Dendritic cell treated with granulocyte-macrophage colony-stimulating factor and Interleukin-4, amounts not matched to agents 40 ng/mL and 50 ng/mL, for 4 days (primary cell): ENCODE data around the gene CTNNA3.

ENCODE experiments used
- H3K27ac Mint-ChIP-seq: one replicate; pipeline ENCODE4 v1.8.0; 2022; ENCODE audit warnings: mild to moderate bottlenecking, mixed read lengths
- H3K27me3 Mint-ChIP-seq: one replicate; pipeline ENCODE4 v1.8.0; 2022; ENCODE audit warnings: mild to moderate bottlenecking, mixed read lengths
- H3K36me3 Mint-ChIP-seq: one replicate; pipeline ENCODE4 v1.8.0; 2022; ENCODE audit warnings: low read depth, mixed read lengths
- H3K4me1 Mint-ChIP-seq: one replicate; pipeline ENCODE4 v1.8.0; 2022; ENCODE audit warnings: low read depth, mixed read lengths
- H3K4me3 Mint-ChIP-seq: one replicate; pipeline ENCODE4 v1.8.0; 2022; ENCODE audit warnings: mild to moderate bottlenecking, moderate library complexity, mixed read lengths
- H3K9me3 Mint-ChIP-seq: one replicate; pipeline ENCODE4 v1.8.0; 2022; ENCODE audit warnings: mixed read lengths
- intact Hi-C: fragments of 100-400 bp; cut with micrococcal nuclease; formaldehyde crosslinking; loops from one replicate; pipeline ENCODE4 v1.15.0; 2022

Gene CTNNA3

DNA sequence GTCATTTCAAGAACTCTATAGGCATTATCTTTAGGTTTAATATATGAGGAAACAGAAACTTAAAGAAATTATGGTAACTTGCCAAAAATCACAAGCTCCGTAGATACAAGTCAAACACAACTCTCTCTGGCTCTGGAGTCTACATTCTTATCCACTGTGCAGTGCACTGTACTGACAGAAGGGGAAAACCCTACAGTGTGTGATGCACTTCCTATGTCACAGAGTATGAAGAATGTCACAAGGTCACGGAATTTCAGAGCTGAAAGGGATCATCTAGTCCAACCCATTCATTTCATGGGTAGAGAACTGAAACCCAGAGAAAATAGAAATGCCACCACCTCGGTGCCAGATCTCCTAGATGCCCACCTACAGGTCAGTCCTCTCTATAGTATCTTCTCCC lies 684.0 kb downstream of the CTNNA3 start:
- no peak overlapping the region for H3K4me3 Mint-ChIP-seq
- H3K27ac Mint-ChIP-seq = no peak overlapping the region
- no peaks in the 10 kb centered on the region for H3K36me3 Mint-ChIP-seq
- H3K27me3 Mint-ChIP-seq = no peaks in the 10 kb centered on the region
- no peaks in the 10 kb centered on the region for H3K4me1 Mint-ChIP-seq
- intact Hi-C loops = no loop called here
- no peaks in the 10 kb centered on the region for H3K9me3 Mint-ChIP-seq

DNA sequence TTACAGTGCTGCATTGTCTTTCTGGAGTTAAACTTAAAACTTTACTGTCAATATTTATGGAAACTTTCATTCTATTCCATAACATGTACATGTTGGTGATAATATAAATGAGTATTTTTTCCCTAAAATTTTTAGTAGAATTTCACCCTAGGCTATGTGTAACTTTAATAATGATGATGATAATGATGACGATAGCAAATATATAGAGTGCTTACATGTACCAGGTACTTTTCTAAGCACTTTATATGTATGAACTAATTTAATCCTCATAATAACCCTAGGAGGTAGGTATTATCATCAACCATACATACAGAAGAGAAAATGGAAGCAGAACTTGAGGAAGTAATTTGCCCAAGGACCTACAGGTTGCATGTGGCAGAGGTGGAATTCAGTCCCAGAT lies 684.5 kb downstream of the CTNNA3 start:
- intact Hi-C loops = no loop called here
- H3K4me1 Mint-ChIP-seq = no peaks in the 10 kb centered on the region
- H3K27ac Mint-ChIP-seq = no peak overlapping the region
- no peaks in the 10 kb centered on the region for H3K27me3 Mint-ChIP-seq
- no peaks in the 10 kb centered on the region for H3K9me3 Mint-ChIP-seq
- H3K4me3 Mint-ChIP-seq = no peak overlapping the region
- H3K36me3 Mint-ChIP-seq = no peaks in the 10 kb centered on the region

DNA sequence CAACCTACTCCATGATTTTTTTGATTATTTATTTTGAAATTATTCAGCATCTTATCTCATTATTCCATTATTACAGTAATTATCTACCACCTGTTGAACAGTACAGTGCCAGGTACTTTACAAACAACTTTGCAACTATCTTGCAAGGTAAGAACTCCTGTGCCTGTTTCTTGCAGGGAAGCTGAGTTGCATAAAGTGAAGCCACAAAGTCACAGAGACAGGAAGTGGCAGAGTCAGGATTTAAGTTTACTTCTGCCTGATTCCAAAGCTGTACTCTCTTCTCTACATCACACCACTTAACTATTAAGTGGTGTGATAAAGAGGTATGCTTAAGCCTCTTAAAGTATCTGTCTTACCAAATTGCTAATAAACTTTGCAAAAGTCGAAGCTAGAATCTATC lies 690.0 kb downstream of the CTNNA3 start:
- no peaks in the 10 kb centered on the region for H3K9me3 Mint-ChIP-seq
- H3K4me1 Mint-ChIP-seq = no peaks in the 10 kb centered on the region
- H3K27me3 Mint-ChIP-seq = no peaks in the 10 kb centered on the region
- intact Hi-C loops = no loop called here
- H3K36me3 Mint-ChIP-seq = no peaks in the 10 kb centered on the region
- H3K4me3 Mint-ChIP-seq = no peak overlapping the region
- no peak overlapping the region for H3K27ac Mint-ChIP-seq

DNA sequence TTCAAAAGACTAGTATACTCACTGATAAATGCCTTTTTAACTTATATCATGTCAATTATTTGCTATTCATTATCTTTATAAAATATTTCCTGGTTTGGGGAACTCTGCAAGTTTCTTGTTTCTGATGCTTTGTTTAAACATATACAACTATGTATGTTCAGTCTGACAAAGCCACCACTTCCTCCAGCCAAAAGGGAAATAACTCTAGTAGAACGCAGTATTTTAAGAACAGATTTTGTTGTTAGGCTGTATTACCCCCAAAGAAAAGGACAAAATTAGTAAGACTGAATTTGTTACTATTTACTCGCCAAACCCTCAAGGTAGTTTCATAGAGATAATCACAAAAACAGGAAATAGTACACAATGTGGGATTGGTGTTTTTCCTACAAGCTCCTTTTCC lies 691.3 kb downstream of the CTNNA3 start:
- intact Hi-C loops = no loop called here
- H3K27me3 Mint-ChIP-seq = no peaks in the 10 kb centered on the region
- H3K36me3 Mint-ChIP-seq = no peaks in the 10 kb centered on the region
- no peak overlapping the region for H3K27ac Mint-ChIP-seq
- no peaks in the 10 kb centered on the region for H3K9me3 Mint-ChIP-seq
- H3K4me1 Mint-ChIP-seq = no peaks in the 10 kb centered on the region
- no peak overlapping the region for H3K4me3 Mint-ChIP-seq

DNA sequence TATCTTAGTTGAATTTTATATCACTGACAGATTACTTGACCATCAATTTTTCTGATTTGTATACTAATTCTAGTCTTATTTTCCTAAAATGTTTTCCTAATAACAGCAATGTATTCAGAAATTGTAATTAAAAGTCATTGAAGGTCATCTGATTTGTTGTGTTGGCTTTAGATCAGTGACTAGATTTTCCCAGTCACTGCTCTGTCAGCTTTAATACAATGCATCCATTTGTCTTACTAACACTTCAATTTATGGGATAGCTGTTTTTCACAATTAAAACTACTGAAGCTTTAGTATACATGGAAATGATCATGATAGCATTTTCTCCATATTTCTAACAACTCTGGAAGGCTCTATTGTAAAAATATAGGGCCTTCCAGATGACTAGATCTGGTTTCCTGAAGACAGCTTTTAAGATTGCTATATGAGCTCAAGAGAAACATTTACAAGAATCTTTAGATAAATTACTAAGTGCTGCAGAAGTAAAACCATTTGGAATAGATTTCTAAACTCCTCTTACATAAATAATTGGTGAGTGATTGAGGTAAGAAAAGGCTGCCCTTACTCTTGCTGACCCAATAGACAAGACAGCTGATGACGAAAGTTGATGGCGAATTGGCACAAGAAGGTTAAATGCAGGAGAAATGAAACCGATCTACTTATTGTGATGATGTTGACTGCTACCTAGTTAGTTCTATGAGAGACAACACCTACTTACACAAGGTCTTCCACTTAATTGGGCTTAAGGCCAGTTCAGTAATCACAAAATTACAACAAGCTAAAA lies 696.0 kb downstream of the CTNNA3 start:
- Mint-ChIP-seq H3K36me3 (no peaks in the 10 kb centered on the region), H3K4me3 (no peak overlapping the region), H3K4me1 (no peaks in the 10 kb centered on the region), H3K27ac (no peak overlapping the region), H3K27me3 (no peaks in the 10 kb centered on the region), H3K9me3 (no peaks in the 10 kb centered on the region)
- intact Hi-C loops = no loop called here

DNA sequence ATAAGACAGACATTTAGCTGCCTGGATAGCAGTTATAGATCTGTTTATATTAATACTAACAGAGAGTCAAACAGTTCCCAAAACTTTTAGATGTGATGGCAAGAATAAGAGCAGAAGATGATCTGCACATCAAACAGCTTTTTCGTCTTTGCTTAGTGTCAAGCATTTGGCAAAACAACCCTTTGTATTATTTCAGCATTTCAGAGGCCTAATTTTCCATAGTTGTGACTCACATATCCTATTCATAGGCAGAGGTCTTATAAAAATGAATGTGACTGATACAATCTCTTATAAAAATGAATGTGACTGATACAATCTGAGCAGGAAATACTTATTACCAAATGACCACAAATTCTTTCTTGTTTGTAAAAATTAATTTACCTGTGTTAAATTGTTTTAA lies 699.0 kb downstream of the CTNNA3 start:
- Mint-ChIP-seq H3K9me3 (no peaks in the 10 kb centered on the region), H3K27me3 (no peaks in the 10 kb centered on the region), H3K27ac (no peak overlapping the region), H3K4me1 (no peaks in the 10 kb centered on the region), H3K4me3 (no peak overlapping the region), H3K36me3 (no peaks in the 10 kb centered on the region)
- intact Hi-C loops = no loop called here

DNA sequence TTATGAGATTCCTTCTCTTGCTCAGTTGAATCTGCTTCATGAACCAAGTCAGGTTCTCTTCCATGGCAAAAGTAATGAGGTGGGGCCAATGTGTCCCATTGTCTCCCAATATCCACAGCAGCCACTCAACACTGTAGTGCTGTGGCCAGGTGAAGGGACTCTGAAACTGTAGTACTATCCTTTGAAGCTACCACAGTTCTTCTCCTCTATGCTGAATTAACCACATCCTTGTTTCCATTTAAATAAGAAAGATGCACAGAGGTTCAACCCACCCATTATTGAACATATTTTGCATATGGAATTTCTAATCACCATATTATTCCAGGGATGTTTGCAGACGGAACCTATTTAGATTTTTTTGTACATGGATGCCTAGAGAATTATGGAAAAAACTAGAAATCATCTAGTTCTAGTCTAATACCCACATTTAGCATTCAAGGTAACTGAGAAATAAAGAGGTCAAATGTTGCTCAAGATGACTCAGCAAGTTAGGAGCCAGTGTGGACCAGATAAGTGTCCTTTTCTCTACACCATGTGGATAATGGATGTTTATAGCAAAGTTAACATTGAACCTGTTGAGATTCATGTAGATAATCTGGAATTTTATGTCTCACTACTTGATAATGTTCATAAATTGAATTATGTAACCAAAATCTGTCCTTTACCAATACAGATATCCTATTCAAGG lies 705.7 kb downstream of the CTNNA3 start:
- Mint-ChIP-seq H3K9me3 (peaks cover 8% of the 10 kb centered on the region), H3K4me3 (no peak overlapping the region), H3K4me1 (no peaks in the 10 kb centered on the region), H3K27me3 (no peaks in the 10 kb centered on the region), H3K36me3 (no peaks in the 10 kb centered on the region), H3K27ac (no peak overlapping the region)
- intact Hi-C loops = no loop called here

DNA sequence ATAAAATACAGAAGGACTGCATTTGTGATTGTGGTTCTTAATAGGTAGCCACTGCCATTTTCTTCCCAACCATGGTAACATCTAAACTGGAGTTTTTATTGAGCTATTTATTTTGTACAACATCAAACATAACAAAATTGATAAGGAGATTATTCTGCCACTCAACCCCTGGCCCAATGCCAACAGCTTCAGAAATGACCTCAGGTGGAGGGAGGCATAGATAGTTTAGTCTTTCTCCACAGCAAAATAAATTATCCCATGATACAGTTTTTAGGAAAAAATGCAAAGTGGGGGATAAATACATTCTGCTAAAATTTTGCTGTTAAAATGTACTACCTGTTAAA lies 712.5 kb downstream of the CTNNA3 start:
- peaks cover 8% of the 10 kb centered on the region for H3K9me3 Mint-ChIP-seq
- no peaks in the 10 kb centered on the region for H3K4me1 Mint-ChIP-seq
- H3K4me3 Mint-ChIP-seq = no peak overlapping the region
- intact Hi-C loops = no loop called here
- H3K27me3 Mint-ChIP-seq = no peaks in the 10 kb centered on the region
- H3K27ac Mint-ChIP-seq = no peak overlapping the region
- H3K36me3 Mint-ChIP-seq = no peaks in the 10 kb centered on the region

DNA sequence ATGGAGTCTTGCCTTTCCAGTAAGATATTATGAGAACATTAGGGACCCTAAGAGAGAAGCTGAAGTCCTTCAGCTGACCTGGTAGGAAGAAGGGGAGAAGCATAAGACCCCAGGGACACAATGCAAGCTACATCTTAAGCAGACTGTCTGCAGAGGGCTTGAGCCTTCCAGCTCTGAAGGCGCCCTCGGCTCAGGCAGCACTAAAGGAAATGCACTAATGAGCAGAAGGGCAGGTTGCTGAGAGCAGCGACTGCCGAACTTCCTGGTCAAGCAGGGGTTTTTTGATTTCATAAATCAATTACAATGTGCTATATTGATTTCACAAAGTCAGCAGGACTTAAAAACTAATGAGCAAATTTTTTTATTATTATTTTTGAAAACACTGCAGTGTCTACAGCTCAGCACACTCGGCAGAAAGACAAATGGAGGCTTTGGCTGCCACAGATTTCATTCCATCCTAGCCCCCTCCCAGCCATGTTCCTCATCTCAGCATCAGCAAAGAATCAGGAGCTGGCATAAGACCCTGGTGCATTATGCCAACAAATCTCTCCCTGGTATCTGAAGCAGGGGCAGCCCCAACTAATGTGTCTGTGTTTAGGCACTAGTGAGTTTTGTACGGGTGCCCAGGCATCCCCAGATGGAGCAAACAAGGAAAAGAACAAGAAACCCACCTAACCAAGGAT lies 713.1 kb downstream of the CTNNA3 start:
- no peaks in the 10 kb centered on the region for H3K27me3 Mint-ChIP-seq
- intact Hi-C loops = no loop called here
- H3K4me1 Mint-ChIP-seq = no peaks in the 10 kb centered on the region
- peaks cover 8% of the 10 kb centered on the region for H3K9me3 Mint-ChIP-seq
- no peak overlapping the region for H3K27ac Mint-ChIP-seq
- H3K4me3 Mint-ChIP-seq = no peak overlapping the region
- H3K36me3 Mint-ChIP-seq = no peaks in the 10 kb centered on the region

DNA sequence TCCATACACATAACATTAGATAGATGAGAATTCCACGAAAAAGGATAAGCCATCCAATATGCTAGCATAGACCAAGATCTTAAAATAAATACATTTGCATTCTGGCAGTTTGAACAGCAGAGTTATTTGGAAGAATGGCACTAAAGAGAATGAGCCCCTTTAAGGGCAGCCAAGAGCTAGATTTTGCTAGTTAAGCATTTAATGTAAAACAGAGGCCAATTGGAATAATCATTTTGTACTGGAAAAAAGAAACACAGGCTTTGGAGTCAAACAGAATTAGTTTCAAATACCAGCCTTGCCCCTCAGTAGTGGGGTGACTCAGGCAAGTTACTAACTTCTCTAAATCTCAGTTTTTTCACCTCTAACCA lies 714.0 kb downstream of the CTNNA3 start:
- H3K4me3 Mint-ChIP-seq = no peak overlapping the region
- peaks cover 4% of the 10 kb centered on the region for H3K9me3 Mint-ChIP-seq
- intact Hi-C loops = no loop called here
- H3K27me3 Mint-ChIP-seq = no peaks in the 10 kb centered on the region
- no peaks in the 10 kb centered on the region for H3K4me1 Mint-ChIP-seq
- H3K27ac Mint-ChIP-seq = no peak overlapping the region
- no peaks in the 10 kb centered on the region for H3K36me3 Mint-ChIP-seq

DNA sequence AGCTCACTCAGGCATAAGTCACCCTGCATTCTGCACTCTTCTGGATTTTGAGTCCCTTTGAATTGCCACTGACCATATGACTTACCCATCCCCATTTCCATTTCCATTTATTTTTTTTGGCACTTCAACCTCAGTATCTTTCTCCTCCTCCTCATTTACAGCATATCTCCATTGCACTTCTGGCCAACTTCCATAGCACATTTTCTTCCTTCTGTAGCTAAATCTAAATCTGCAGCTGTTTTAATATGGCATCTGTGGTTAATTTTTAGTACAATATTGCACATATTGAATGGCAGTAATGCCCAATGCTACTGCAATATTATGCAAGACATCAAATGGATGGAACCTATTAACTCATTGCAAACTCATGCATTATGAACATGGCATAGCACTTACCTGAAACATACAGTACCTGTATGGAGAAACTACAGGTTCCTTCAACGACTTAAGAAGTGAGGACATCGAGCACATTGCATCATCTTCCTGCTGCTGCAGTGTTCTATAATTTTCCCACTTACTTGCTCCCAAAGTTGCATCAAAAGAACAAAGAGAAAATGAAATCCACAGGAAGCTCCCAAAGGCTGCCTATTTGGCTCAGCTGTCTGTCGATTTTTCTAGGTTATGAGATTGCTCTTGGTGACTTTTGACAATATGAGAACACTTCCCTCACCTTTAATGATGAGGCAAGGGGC lies 714.5 kb downstream of the CTNNA3 start:
- Mint-ChIP-seq H3K4me3 (no peak overlapping the region), H3K9me3 (no peaks in the 10 kb centered on the region), H3K27me3 (no peaks in the 10 kb centered on the region), H3K4me1 (no peaks in the 10 kb centered on the region), H3K27ac (no peak overlapping the region), H3K36me3 (no peaks in the 10 kb centered on the region)
- intact Hi-C loops = no loop called here

DNA sequence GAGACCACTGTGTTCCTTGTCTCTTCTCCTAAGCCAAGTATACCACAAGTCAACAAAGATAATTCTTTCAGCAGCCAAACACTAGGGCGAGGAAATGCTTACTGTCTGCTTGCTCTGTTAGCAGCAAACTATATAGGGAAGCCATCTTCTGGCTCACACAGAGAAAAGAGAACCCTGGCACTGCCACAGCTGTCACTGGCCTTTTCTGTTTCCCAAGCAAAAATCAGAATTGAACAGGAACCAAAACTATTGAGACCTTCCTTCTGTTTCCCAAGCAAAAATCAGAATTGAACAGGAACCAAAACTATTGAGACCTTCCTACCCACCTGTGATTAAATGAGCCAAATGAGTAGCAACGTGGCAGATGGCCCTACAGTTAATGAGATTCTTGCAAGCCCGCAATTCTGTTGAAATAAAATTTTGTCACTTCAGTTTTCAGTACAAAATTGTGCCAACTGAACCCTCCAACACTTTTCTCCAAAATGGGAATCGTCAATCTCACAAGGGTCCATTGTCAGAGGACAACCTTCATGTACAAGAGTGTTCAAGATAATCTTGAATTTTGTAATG lies 715.7 kb downstream of the CTNNA3 start:
- intact Hi-C loops = no loop called here
- Mint-ChIP-seq H3K9me3 (no peaks in the 10 kb centered on the region), H3K4me3 (no peak overlapping the region), H3K27ac (no peak overlapping the region), H3K4me1 (no peaks in the 10 kb centered on the region), H3K36me3 (no peaks in the 10 kb centered on the region), H3K27me3 (no peaks in the 10 kb centered on the region)

DNA sequence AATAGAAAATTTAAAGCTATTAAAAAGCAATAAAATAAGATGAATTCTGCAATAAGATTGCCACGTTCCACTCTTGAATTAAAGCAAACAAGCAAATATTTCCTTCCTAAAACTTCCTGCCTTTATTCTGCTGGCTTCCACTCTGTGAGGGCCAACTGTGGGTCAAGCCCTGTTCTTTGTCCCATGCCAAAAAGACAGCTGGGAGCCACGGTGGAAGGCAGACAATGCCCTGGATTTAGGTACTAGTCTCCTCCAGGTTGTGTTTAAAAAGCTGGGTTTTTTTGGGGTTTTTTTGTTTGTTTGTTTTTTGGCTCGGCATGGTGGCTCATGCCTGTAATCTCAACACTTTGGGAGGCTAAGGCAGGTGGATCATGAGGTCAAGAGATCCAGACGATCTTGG lies 731.0 kb downstream of the CTNNA3 start:
- intact Hi-C loops = no loop called here
- no peaks in the 10 kb centered on the region for H3K36me3 Mint-ChIP-seq
- no peaks in the 10 kb centered on the region for H3K4me1 Mint-ChIP-seq
- no peaks in the 10 kb centered on the region for H3K9me3 Mint-ChIP-seq
- no peaks in the 10 kb centered on the region for H3K27me3 Mint-ChIP-seq
- no peak overlapping the region for H3K4me3 Mint-ChIP-seq
- no peak overlapping the region for H3K27ac Mint-ChIP-seq

DNA sequence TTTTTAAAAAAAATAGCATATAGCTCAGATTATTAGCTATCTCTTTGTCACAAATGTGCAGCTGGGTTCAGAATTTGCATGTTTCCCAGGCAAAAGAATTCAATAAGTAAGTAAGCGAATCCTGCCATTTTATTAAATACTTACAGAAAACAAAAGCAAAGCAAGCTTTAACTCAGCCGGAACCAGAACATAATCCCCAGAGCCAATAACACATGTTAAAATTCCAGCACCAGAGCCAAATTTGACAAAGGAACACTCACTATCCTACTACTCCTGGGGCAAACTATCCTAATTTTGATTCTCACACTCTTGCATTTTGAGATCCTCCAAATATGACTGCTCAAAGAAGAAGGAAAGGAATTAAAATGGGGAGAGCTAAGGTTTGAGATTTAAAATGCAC lies 737.5 kb downstream of the CTNNA3 start:
- H3K9me3 Mint-ChIP-seq = no peaks in the 10 kb centered on the region
- no peak overlapping the region for H3K4me3 Mint-ChIP-seq
- no peak overlapping the region for H3K27ac Mint-ChIP-seq
- H3K36me3 Mint-ChIP-seq = no peaks in the 10 kb centered on the region
- no peaks in the 10 kb centered on the region for H3K27me3 Mint-ChIP-seq
- no peaks in the 10 kb centered on the region for H3K4me1 Mint-ChIP-seq
- intact Hi-C loops = no loop called here
